Neural cell (in vitro differentiated cells): ENCODE measurements around the gene MYO1D. TPM values are rescaled to one million over a fixed set of nuclear protein-coding genes. Genes with fewer than 3 reads are reported as not detected.

ENCODE experiments used
- H2AFZ ChIP-seq: fragments of 200-600, 300-800 bp; sonication (generic), shearing (Covaris generic); 2 replicates; pipeline ENCODE4 v1.6.0; 2014; ENCODE audit warnings: low read depth, mild to moderate bottlenecking, antibody characterized with exemption, low read length, moderate library complexity
- H3F3A ChIP-seq: fragments of 200-600 bp; shearing (Covaris generic); 2 replicates; pipeline ENCODE4 v1.6.1; 2016; ENCODE audit warnings: mild to moderate bottlenecking, moderate library complexity, mixed read lengths, antibody characterized with exemption, low read length; ENCODE audit not compliant: insufficient read depth, poor library complexity, severe bottlenecking
- H3K27ac ChIP-seq: fragments of 200-600, 300-800 bp; sonication (generic), shearing (Covaris generic); 2 replicates; pipeline ENCODE4 v1.5.1; 2014; ENCODE audit warnings: mild to moderate bottlenecking, low read length, moderate library complexity
- H3K27me3 ChIP-seq: fragments of 300-800, 200-600 bp; sonication (generic), shearing (Covaris generic); 2 replicates; pipeline ENCODE4 v1.6.0; 2014; ENCODE audit warnings: mild to moderate bottlenecking, low read depth, low read length, moderate library complexity; ENCODE audit not compliant: insufficient read depth
- H3K36me3 ChIP-seq: fragments of 300-800, 200-600 bp; sonication (generic), shearing (Covaris generic); 2 replicates; pipeline ENCODE4 v1.5.1; 2014; ENCODE audit warnings: mild to moderate bottlenecking, antibody characterized with exemption, low read length, moderate library complexity; ENCODE audit not compliant: insufficient read depth
- H3K4me2 ChIP-seq: fragments of 300-800, 200-600 bp; sonication (generic), shearing (Covaris generic); 2 replicates; pipeline ENCODE4 v1.6.0; 2014; ENCODE audit warnings: mild to moderate bottlenecking, low read length
- H3K4me3 ChIP-seq: fragments of 300-800, 200-600 bp; sonication (generic), shearing (Covaris generic); 2 replicates; pipeline ENCODE4 v1.5.1; 2014; ENCODE audit warnings: mild to moderate bottlenecking, low read length, moderate library complexity
- H3K79me2 ChIP-seq: fragments of 200-600 bp; shearing (Covaris generic); replicated peaks from 2 replicates; pipeline ENCODE4 v1.6.0; 2014; ENCODE audit warnings: mild to moderate bottlenecking, low read length, moderate library complexity; ENCODE audit not compliant: insufficient read depth
- H3K9ac ChIP-seq: fragments of 300-800, 200-600 bp; sonication (generic), shearing (Covaris generic); 2 replicates; pipeline ENCODE4 v1.6.1; 2016; ENCODE audit warnings: mild to moderate bottlenecking, low read length, mixed read lengths
- H3K9me2 ChIP-seq: fragments of 200-600 bp; shearing (Covaris generic); 2 replicates; pipeline ENCODE4 v1.6.1; 2016; ENCODE audit warnings: mild to moderate bottlenecking, low read length, mixed read lengths; ENCODE audit not compliant: insufficient read depth
- H3K9me3 ChIP-seq: fragments of 200-600, 300-800 bp; sonication (generic), shearing (Covaris generic); 2 replicates; pipeline ENCODE4 v1.6.1; 2016; ENCODE audit warnings: mild to moderate bottlenecking, mixed run types, low read length, moderate library complexity, mixed read lengths
- H4K20me1 ChIP-seq: fragments of 200-600 bp; shearing (Covaris generic); 2 replicates; pipeline ENCODE4 v1.6.1; 2016; ENCODE audit warnings: mild to moderate bottlenecking, mixed run types; ENCODE audit not compliant: insufficient read depth
- CTCF ChIP-seq: fragments of 450-650 bp; IDR thresholded peaks from 2 replicates; pipeline ENCODE4 v1.5.1; 2014; ENCODE audit warnings: antibody characterized with exemption, mild to moderate bottlenecking, moderate library complexity; ENCODE audit not compliant: poor library complexity, severe bottlenecking
- EP300 ChIP-seq: fragments of 450-650 bp; conservative IDR thresholded peaks from 2 replicates; pipeline ENCODE4 v1.6.1; 2014; ENCODE audit warnings: antibody characterized with exemption, mild to moderate bottlenecking, moderate library complexity; ENCODE audit not compliant: poor library complexity, severe bottlenecking
- EZH2 ChIP-seq: fragments of 200-600, 300-800 bp; shearing (Covaris generic), sonication (generic); IDR thresholded peaks from 2 replicates; pipeline ENCODE4 v1.6.1; 2014; ENCODE audit warnings: antibody characterized with exemption, low read length, borderline replicate concordance, mild to moderate bottlenecking; ENCODE audit not compliant: insufficient read depth, poor library complexity, severe bottlenecking
- MXI1 ChIP-seq: fragments of 450-650 bp; conservative IDR thresholded peaks from 2 replicates; pipeline ENCODE4 v1.6.1; 2014; ENCODE audit warnings: antibody characterized with exemption, mild to moderate bottlenecking; ENCODE audit not compliant: poor library complexity, severe bottlenecking
- POLR2AphosphoS5 ChIP-seq: IDR thresholded peaks from 2 replicates; pipeline ENCODE4 v1.6.1; 2012
- RAD21 ChIP-seq: fragments of 450-650 bp; conservative IDR thresholded peaks from 2 replicates; pipeline ENCODE4 v1.6.1; 2014; ENCODE audit warnings: antibody characterized with exemption, mild to moderate bottlenecking, moderate library complexity
- REST ChIP-seq: IDR thresholded peaks from 2 replicates; pipeline ENCODE4 v1.6.1; 2012; ENCODE audit warnings: borderline replicate concordance
- SMC3 ChIP-seq: fragments of 450-650 bp; conservative IDR thresholded peaks from 2 replicates; pipeline ENCODE4 v1.6.1; 2014; ENCODE audit warnings: antibody characterized with exemption, mild to moderate bottlenecking, moderate library complexity; ENCODE audit not compliant: poor library complexity
- TAF1 ChIP-seq: IDR thresholded peaks from 2 replicates; pipeline ENCODE4 v1.6.1; 2012; ENCODE audit warnings: low read depth
- polyA plus RNA-seq: library from polyadenylated mRNA; depleted of rRNA; stranded (reverse); fragments of >200 nt; gene quantifications from 2 replicates; pipeline ENCODE4 v1.2.3, GENCODE V29; 2014

Gene MYO1D
- polyA plus RNA-seq, 1 donor from 2014 or later, result 10.7 TPM

- Histone ChIP-seq H3K9ac (no peak overlapping the region), H3K4me2 (no peak overlapping the region), H3K27ac (no peak overlapping the region), H3K9me2 (no peaks in the 10 kb centered on the region), H2AFZ (no peak overlapping the region), H3K9me3 (peaks cover 10% of the 10 kb centered on the region), H3K79me2 (no peaks in the 10 kb centered on the region), H3K27me3 (no peaks in the 10 kb centered on the region), H3K4me3 (no peak overlapping the region), H3F3A (no peaks in the 10 kb centered on the region), H4K20me1 (no peaks in the 10 kb centered on the region), H3K36me3 (no peaks in the 10 kb centered on the region)
- no peak for TF ChIP-seq EP300
- TF ChIP-seq EZH2, result no peak
- TF ChIP-seq REST, result no peak
- no peak for TF ChIP-seq TAF1
- TF ChIP-seq MXI1, result no peak
- no peak for TF ChIP-seq SMC3
- TF ChIP-seq RAD21, result no peak
- no peak for TF ChIP-seq CTCF
- TF ChIP-seq POLR2AphosphoS5, result no peak
Observed at GRCh38 chr17:32602396-32602795, 274.5 kb downstream of the MYO1D start.

- Histone ChIP-seq H3F3A (no peaks in the 10 kb centered on the region), H3K4me3 (no peak overlapping the region), H3K9me2 (no peaks in the 10 kb centered on the region), H4K20me1 (no peaks in the 10 kb centered on the region), H3K27me3 (no peaks in the 10 kb centered on the region), H2AFZ (no peak overlapping the region), H3K9me3 (peaks cover 10% of the 10 kb centered on the region), H3K4me2 (no peak overlapping the region), H3K27ac (no peak overlapping the region), H3K36me3 (no peaks in the 10 kb centered on the region), H3K9ac (no peak overlapping the region), H3K79me2 (no peaks in the 10 kb centered on the region)
- no peak for TF ChIP-seq SMC3
- TF ChIP-seq CTCF, result no peak
- TF ChIP-seq MXI1, result no peak
- TF ChIP-seq POLR2AphosphoS5, result no peak
Observed at GRCh38 chr17:32601866-32602265, 275.1 kb downstream of the MYO1D start.
